CD4-positive, alpha-beta T cell (primary cell): ENCODE results near the gene EPG5. TPM values are rescaled to one million over a fixed set of nuclear protein-coding genes. Genes with fewer than 3 reads are reported as not detected.

ENCODE experiments used
- ATAC-seq: fragments of 200-7000 bp; cut with Tn5 transposase; one replicate; pipeline ENCODE4 v1.10.0; 2022; ENCODE audit warnings: mild to moderate bottlenecking; ENCODE audit not compliant: poor library complexity
- CTCF ChIA-PET: fragments of 350-600 bp; sonication (Branson Sonifier 250); formaldehyde crosslinking; loops from one replicate; lab custom pipeline; 2021; ENCODE audit warnings: antibody characterized with exemption, inconsistent platforms; lab: Charles Lee
- POLR2A ChIA-PET: fragments of 350-600 bp; sonication (Branson Sonifier 250); formaldehyde crosslinking; loops from one replicate; lab custom pipeline; 2021; ENCODE audit warnings: antibody characterized with exemption, inconsistent platforms; lab: Charles Lee
- DNase-seq, 14 experiments: peaks; one replicate each; pipeline ENCODE4 v3.0.0-alpha.2; 2013 to 2020; ENCODE audit warnings: mixed read lengths in 2 of 14
- H3K27ac ChIP-seq, 2 donors: one replicate each; pipeline versions ENCODE4 v1.5.1 to v1.7.0; 2013; ENCODE audit warnings: low read length in 2 of 2, low read depth in 1 of 2, mild to moderate bottlenecking in 1 of 2
- H3K27me3 ChIP-seq, 2 experiments: 1 replicate in 1 of 2; 2 replicates in 1 of 2; pipeline versions ENCODE4 v1.6.1 to v1.7.0; 2013; ENCODE audit warnings: low read length in 2 of 2, control low read depth in 1 of 2, mild to moderate bottlenecking in 1 of 2, moderate library complexity in 1 of 2; ENCODE audit not compliant: insufficient read depth in 2 of 2, control insufficient read depth in 1 of 2
- H3K36me3 ChIP-seq: one replicate; pipeline ENCODE4 v1.6.1; 2013; ENCODE audit warnings: low read length, control low read depth; ENCODE audit not compliant: insufficient read depth
- H3K4me1 ChIP-seq: one replicate; pipeline ENCODE4 v1.6.1; 2013; ENCODE audit warnings: low read length, control low read depth; ENCODE audit not compliant: insufficient read depth
- H3K4me3 ChIP-seq: one replicate; pipeline ENCODE4 v1.5.1; 2013; ENCODE audit warnings: mild to moderate bottlenecking, low read length, moderate library complexity
- H3K9me3 ChIP-seq, 2 experiments: 1 replicate in 1 of 2; 2 replicates in 1 of 2; pipeline versions ENCODE4 v1.6.1 to v1.7.0; 2013; ENCODE audit warnings: low read length in 2 of 2, mild to moderate bottlenecking in 2 of 2, control low read depth in 1 of 2, moderate library complexity in 1 of 2; ENCODE audit not compliant: control insufficient read depth in 1 of 2, insufficient read depth in 1 of 2
- H3K27ac Mint-ChIP-seq: one replicate; pipeline ENCODE4 v1.8.0; 2020; ENCODE audit warnings: mixed read lengths
- H3K27me3 Mint-ChIP-seq: one replicate; pipeline ENCODE4 v1.8.0; 2021; ENCODE audit warnings: mixed read lengths
- H3K36me3 Mint-ChIP-seq: one replicate; pipeline ENCODE4 v1.8.0; 2021; ENCODE audit warnings: low read depth, mixed read lengths
- H3K4me1 Mint-ChIP-seq: one replicate; pipeline ENCODE4 v1.8.0; 2021; ENCODE audit warnings: low read depth, mixed read lengths
- H3K4me3 Mint-ChIP-seq: one replicate; pipeline ENCODE4 v1.8.0; 2020; ENCODE audit warnings: mild to moderate bottlenecking, mixed read lengths
- H3K9me3 Mint-ChIP-seq: one replicate; pipeline ENCODE4 v1.8.0; 2020; ENCODE audit warnings: mixed read lengths
- CTCF ChIP-seq: fragments of 200-600 bp; IDR thresholded peaks from one replicate; pipeline ENCODE4 v1.8.0; 2022; ENCODE audit warnings: antibody characterized with exemption, mild to moderate bottlenecking
- intact Hi-C, 2 experiments: fragments of 100-400 bp; cut with DNase I in 1 of 2; cut with micrococcal nuclease in 1 of 2; formaldehyde crosslinking; loops; one replicate each; pipeline versions ENCODE4 v1.15.1 to v1.9.0; 2023 to 2025; cut with DNase I, micrococcal nuclease
- total RNA-seq, 174 experiments: library from RNA in 2 of 174; stranded (reverse) in 2 of 174; gene quantifications; one replicate each; pipeline ENCODE4 v1.2.3 and lab custom pipeline; 2021 to 2026

Gene EPG5
- total RNA-seq, 2 experiments from 2014 or later, result 25.3 to 26.9 TPM

GRCh38 chr18:45894818-45895217 is 72.3 kb downstream of the EPG5 start:
- CTCF ChIA-PET, result no interaction called here
- TF ChIP-seq CTCF, result no peak
- Mint-ChIP-seq H3K4me3 (no peak overlapping the region), H3K27ac (no peak overlapping the region), H3K9me3 (no peaks in the 10 kb centered on the region), H3K36me3 (peaks cover 86% of the 10 kb centered on the region), H3K4me1 (no peaks in the 10 kb centered on the region), H3K27me3 (no peaks in the 10 kb centered on the region)
- intact Hi-C loops, result no loop called here
- no peaks in the 10 kb centered on the region for H3K9me3 ChIP-seq
- POLR2A ChIA-PET, result no interaction called here
- H3K4me3 ChIP-seq, result no peak overlapping the region
- H3K4me1 ChIP-seq, result no peaks in the 10 kb centered on the region
- H3K36me3 ChIP-seq, result peaks cover 60% of the 10 kb centered on the region
- ATAC-seq (no peak), DNase-seq (no peak)
- H3K27ac ChIP-seq, result no peak overlapping the region
- no peaks in the 10 kb centered on the region for H3K27me3 ChIP-seq

- Histone ChIP-seq H3K9me3 (no peaks in the 10 kb centered on the region), H3K4me3 (no peak overlapping the region), H3K27me3 (no peaks in the 10 kb centered on the region), H3K27ac (no peak overlapping the region), H3K4me1 (no peaks in the 10 kb centered on the region), H3K36me3 (peaks cover 64% of the 10 kb centered on the region)
- ChIA-PET POLR2A (no interaction called here), CTCF (no interaction called here)
- no peaks in the 10 kb centered on the region for H3K9me3 Mint-ChIP-seq
- intact Hi-C loops, result no loop called here
- no peak overlapping the region for H3K27ac Mint-ChIP-seq
- no peaks in the 10 kb centered on the region for H3K27me3 Mint-ChIP-seq
- DNase-seq (no peak), ATAC-seq (no peak)
- H3K4me3 Mint-ChIP-seq, result no peak overlapping the region
- no peaks in the 10 kb centered on the region for H3K4me1 Mint-ChIP-seq
- H3K36me3 Mint-ChIP-seq, result peaks cover 85% of the 10 kb centered on the region
- no peak for TF ChIP-seq CTCF
These were observed 75.3 kb downstream of the EPG5 start for GRCh38 chr18:45891806-45892205.

- H3K4me1 ChIP-seq, result no peaks in the 10 kb centered on the region
- Mint-ChIP-seq H3K27me3 (no peaks in the 10 kb centered on the region), H3K27ac (no peak overlapping the region), H3K4me1 (no peaks in the 10 kb centered on the region), H3K9me3 (no peaks in the 10 kb centered on the region), H3K4me3 (no peak overlapping the region), H3K36me3 (peaks cover 83% of the 10 kb centered on the region)
- POLR2A ChIA-PET, result no interaction called here
- H3K4me3 ChIP-seq, result no peak overlapping the region
- CTCF ChIA-PET, result no interaction called here
- H3K36me3 ChIP-seq, result peaks cover 59% of the 10 kb centered on the region
- H3K27me3 ChIP-seq, result no peaks in the 10 kb centered on the region
- TF ChIP-seq CTCF, result no peak
- no peaks in the 10 kb centered on the region for H3K9me3 ChIP-seq
- H3K27ac ChIP-seq, result no peak overlapping the region
- intact Hi-C loops, result loop anchor here in 1 of 2 experiments (1.0 kb wide), 1 partner anchor 23 kb away; no protein-coding TSS in a partner anchor
- peak in 2 of 14 experiments; percentile 11 for DNase-seq
- ATAC-seq, result no peak
These were observed 76.5 kb downstream of the EPG5 start for GRCh38 chr18:45890606-45891005.
